CD4-positive, alpha-beta T cell (primary cell): ENCODE results near the gene ASIC4. TPM values are rescaled to one million over a fixed set of nuclear protein-coding genes. Genes with fewer than 3 reads are reported as not detected.
A peak's percentile ranks its signal among the peaks of the same experiment; 100 is the strongest.

Experiments used
- ATAC-seq: fragments of 200-7000 bp; cut with Tn5 transposase; one replicate; pipeline ENCODE4 v1.10.0; 2022; ENCODE audit warnings: mild to moderate bottlenecking; ENCODE audit not compliant: poor library complexity
- CTCF ChIA-PET: fragments of 350-600 bp; sonication (Branson Sonifier 250); formaldehyde crosslinking; loops from one replicate; lab custom pipeline; 2021; ENCODE audit warnings: antibody characterized with exemption, inconsistent platforms; lab: Charles Lee
- POLR2A ChIA-PET: fragments of 350-600 bp; sonication (Branson Sonifier 250); formaldehyde crosslinking; loops from one replicate; lab custom pipeline; 2021; ENCODE audit warnings: antibody characterized with exemption, inconsistent platforms; lab: Charles Lee
- DNase-seq, 14 experiments: peaks; one replicate each; pipeline ENCODE4 v3.0.0-alpha.2; 2013 to 2020; ENCODE audit warnings: mixed read lengths in 2 of 14
- H3K27ac ChIP-seq, 2 donors: one replicate each; pipeline versions ENCODE4 v1.5.1 to v1.7.0; 2013; ENCODE audit warnings: low read length in 2 of 2, low read depth in 1 of 2, mild to moderate bottlenecking in 1 of 2
- H3K27me3 ChIP-seq, 2 experiments: 1 replicate in 1 of 2; 2 replicates in 1 of 2; pipeline versions ENCODE4 v1.6.1 to v1.7.0; 2013; ENCODE audit warnings: low read length in 2 of 2, control low read depth in 1 of 2, mild to moderate bottlenecking in 1 of 2, moderate library complexity in 1 of 2; ENCODE audit not compliant: insufficient read depth in 2 of 2, control insufficient read depth in 1 of 2
- H3K36me3 ChIP-seq: one replicate; pipeline ENCODE4 v1.6.1; 2013; ENCODE audit warnings: low read length, control low read depth; ENCODE audit not compliant: insufficient read depth
- H3K4me1 ChIP-seq: one replicate; pipeline ENCODE4 v1.6.1; 2013; ENCODE audit warnings: low read length, control low read depth; ENCODE audit not compliant: insufficient read depth
- H3K4me3 ChIP-seq: one replicate; pipeline ENCODE4 v1.5.1; 2013; ENCODE audit warnings: mild to moderate bottlenecking, low read length, moderate library complexity
- H3K9me3 ChIP-seq, 2 experiments: 1 replicate in 1 of 2; 2 replicates in 1 of 2; pipeline versions ENCODE4 v1.6.1 to v1.7.0; 2013; ENCODE audit warnings: low read length in 2 of 2, mild to moderate bottlenecking in 2 of 2, control low read depth in 1 of 2, moderate library complexity in 1 of 2; ENCODE audit not compliant: control insufficient read depth in 1 of 2, insufficient read depth in 1 of 2
- H3K27ac Mint-ChIP-seq: one replicate; pipeline ENCODE4 v1.8.0; 2020; ENCODE audit warnings: mixed read lengths
- H3K27me3 Mint-ChIP-seq: one replicate; pipeline ENCODE4 v1.8.0; 2021; ENCODE audit warnings: mixed read lengths
- H3K36me3 Mint-ChIP-seq: one replicate; pipeline ENCODE4 v1.8.0; 2021; ENCODE audit warnings: low read depth, mixed read lengths
- H3K4me1 Mint-ChIP-seq: one replicate; pipeline ENCODE4 v1.8.0; 2021; ENCODE audit warnings: low read depth, mixed read lengths
- H3K4me3 Mint-ChIP-seq: one replicate; pipeline ENCODE4 v1.8.0; 2020; ENCODE audit warnings: mild to moderate bottlenecking, mixed read lengths
- H3K9me3 Mint-ChIP-seq: one replicate; pipeline ENCODE4 v1.8.0; 2020; ENCODE audit warnings: mixed read lengths
- CTCF ChIP-seq: fragments of 200-600 bp; IDR thresholded peaks from one replicate; pipeline ENCODE4 v1.8.0; 2022; ENCODE audit warnings: antibody characterized with exemption, mild to moderate bottlenecking
- intact Hi-C, 2 experiments: fragments of 100-400 bp; cut with DNase I in 1 of 2; cut with micrococcal nuclease in 1 of 2; formaldehyde crosslinking; loops; one replicate each; pipeline versions ENCODE4 v1.15.1 to v1.9.0; 2023 to 2025; cut with DNase I, micrococcal nuclease
- total RNA-seq, 174 experiments: library from RNA in 2 of 174; stranded (reverse) in 2 of 174; gene quantifications; one replicate each; pipeline ENCODE4 v1.2.3 and lab custom pipeline; 2021 to 2026

The ASIC4 gene
- total RNA-seq, 2 experiments from 2014 or later = 0.08 to 0.17 TPM

- no peak for TF ChIP-seq CTCF
- Mint-ChIP-seq H3K27ac (no peak overlapping the region), H3K4me1 (peaks cover 24% of the 10 kb centered on the region), H3K4me3 (peak overlapping the region; percentile 3), H3K9me3 (no peaks in the 10 kb centered on the region), H3K36me3 (peaks cover 41% of the 10 kb centered on the region), H3K27me3 (peaks cover 58% of the 10 kb centered on the region)
- POLR2A ChIA-PET = interaction anchor here (0.7 to 1.3 kb wide), 2 partner anchors 20 to 121 kb away, joined by 3 to 4 read pairs; no protein-coding TSS in a partner anchor
- ATAC-seq (peak; percentile 28), DNase-seq (no peak)
- CTCF ChIA-PET = interaction anchor here (0.7 to 2.1 kb wide), 8 partner anchors 9 to 120 kb away, joined by 3 to 31 read pairs (median 6); partner anchors contain the start of gene GMPPA
- Histone ChIP-seq H3K4me1 (peaks cover 26% of the 10 kb centered on the region), H3K27ac (no peak overlapping the region), H3K4me3 (no peak overlapping the region), H3K36me3 (peaks cover 26% of the 10 kb centered on the region), H3K9me3 (peaks cover 0 to 29% of the 10 kb centered on the region in 2 experiments), H3K27me3 (peaks cover 46 to 52% of the 10 kb centered on the region in 2 experiments)
- intact Hi-C loops = loop anchor here in 1 of 2 experiments (2.0 kb wide), 1 partner anchor 22 kb away; no protein-coding TSS in a partner anchor
Observed at GRCh38 chr2:219508971-219509779, 5.1 kb upstream of the ASIC4 start.

GRCh38 chr2:219509780-219510511, 4.3 kb upstream of the ASIC4 start:
- Histone ChIP-seq H3K4me1 (peaks cover 33% of the 10 kb centered on the region), H3K36me3 (peaks cover 19% of the 10 kb centered on the region), H3K9me3 (peaks cover 0 to 29% of the 10 kb centered on the region in 2 experiments), H3K27ac (no peak overlapping the region), H3K4me3 (no peak overlapping the region), H3K27me3 (peaks cover 49 to 59% of the 10 kb centered on the region in 2 experiments)
- Mint-ChIP-seq H3K4me3 (peak overlapping the region; percentile 28), H3K27ac (no peak overlapping the region), H3K27me3 (peaks cover 61% of the 10 kb centered on the region), H3K4me1 (peaks cover 25% of the 10 kb centered on the region), H3K36me3 (peaks cover 33% of the 10 kb centered on the region), H3K9me3 (no peaks in the 10 kb centered on the region)
- ChIA-PET POLR2A (interaction anchor here (0.7 to 1.3 kb wide), 4 partner anchors 11 to 121 kb away, joined by 3 to 4 read pairs (median 4); no protein-coding TSS in a partner anchor), CTCF (interaction anchor here (0.6 to 2.1 kb wide), 11 partner anchors 9 to 121 kb away, joined by 3 to 31 read pairs (median 4); partner anchors contain the start of gene GMPPA)
- TF ChIP-seq CTCF = peak; percentile 61
- peak; percentile 94 for ATAC-seq
- peak in 13 of 14 experiments; percentile 26 to 73 (median 43) for DNase-seq
- intact Hi-C loops = loop anchor here in 1 of 2 experiments (2.0 kb wide), 1 partner anchor 21 kb away; no protein-coding TSS in a partner anchor

- DNase-seq = no peak
- peaks cover 63% of the 10 kb centered on the region for H3K27me3 Mint-ChIP-seq
- Histone ChIP-seq H3K36me3 (peaks cover 13% of the 10 kb centered on the region), H3K9me3 (peaks cover 0 to 29% of the 10 kb centered on the region in 2 experiments), H3K27me3 (peaks cover 51 to 66% of the 10 kb centered on the region in 2 experiments), H3K4me1 (peaks cover 33% of the 10 kb centered on the region), H3K27ac (no peak overlapping the region), H3K4me3 (no peak overlapping the region)
- H3K27ac Mint-ChIP-seq = no peak overlapping the region
- CTCF ChIA-PET = interaction anchor here (1.1 to 2.1 kb wide), 5 partner anchors 12 to 122 kb away, joined by 3 to 31 read pairs (median 7); partner anchors contain the start of gene GMPPA
- no peak for TF ChIP-seq CTCF
- no peak overlapping the region for H3K4me3 Mint-ChIP-seq
- peaks cover 27% of the 10 kb centered on the region for H3K36me3 Mint-ChIP-seq
- H3K9me3 Mint-ChIP-seq = no peaks in the 10 kb centered on the region
- intact Hi-C loops = no loop called here
- peaks cover 25% of the 10 kb centered on the region for H3K4me1 Mint-ChIP-seq
- ATAC-seq = no peak
- POLR2A ChIA-PET = interaction anchor here (0.9 to 1.3 kb wide), 3 partner anchors 11 to 122 kb away, joined by 4 read pairs; no protein-coding TSS in a partner anchor
Observed at GRCh38 chr2:219510512-219511135, 3.7 kb upstream of the ASIC4 start.
